ENCODE data around the gene MRPL55. TPM values are rescaled to one million over a fixed set of nuclear protein-coding genes. Genes with fewer than 3 reads are reported as not detected.

Gene MRPL55
- total and polyA plus RNA-seq, 2 of the 13 experiments (the other 11 are each of a cell fraction or from before 2014, with no cell fraction given) = 58.6 to 92.9 TPM

GRCh38 chr1:228109073-228109961, at the start of gene MRPL55 (continued):
- 0 out of 2 replicates have a peak, but pooled peaks have one; percentile 29 for TF ChIP-seq ZNF337 (CRISPR knock-in tag; IDR thresholded peaks at IDR 0.05; ENCODE audit: borderline replicate concordance, low read depth)
- TF ChIP-seq IKZF1 (IDR thresholded peaks at IDR 0.05) = no peak
- peak; percentile 99 for TF ChIP-seq SP4 (CRISPR knock-in tag; IDR thresholded peaks at IDR 0.05)
- TF ChIP-seq ZKSCAN5 (CRISPR knock-in tag; IDR thresholded peaks at IDR 0.05) = no peak
- TF ChIP-seq ATF4 (CRISPR knock-in tag; IDR thresholded peaks at IDR 0.05) = peak in 1 of 2 experiments; percentile 91; a peak in 2 of 4 replicates
- TF ChIP-seq CENPBD1 (CRISPR knock-in tag; IDR thresholded peaks at IDR 0.05; ENCODE audit: borderline replicate concordance, low read depth) = no peak
- no peak for TF ChIP-seq PAF1 (CRISPR knock-in tag; IDR thresholded peaks at IDR 0.05)
- TF ChIP-seq ZC3H4 (CRISPR knock-in tag; IDR thresholded peaks at IDR 0.05; ENCODE audit: borderline replicate concordance) = no peak
- TF ChIP-seq TGIF2 (CRISPR knock-in tag; IDR thresholded peaks at IDR 0.05) = peak; percentile 84
- TF ChIP-seq RERE (CRISPR knock-in tag; IDR thresholded peaks at IDR 0.05; ENCODE audit: low read depth) = no peak
- TF ChIP-seq ZNF431 (CRISPR knock-in tag; IDR thresholded peaks at IDR 0.05; ENCODE audit: borderline replicate concordance, low read depth) = peak; percentile 91; the same call in 1 of the 2 replicates
- TF ChIP-seq STAG1 (CRISPR knock-in tag; IDR thresholded peaks at IDR 0.05) = no peak
- peak; percentile 79; the same call in 1 of the 2 replicates for TF ChIP-seq ZNF691 (CRISPR knock-in tag; IDR thresholded peaks at IDR 0.05; ENCODE audit: borderline replicate concordance, low read depth)
- peak; percentile 46 for TF ChIP-seq ARID5B (CRISPR knock-in tag; IDR thresholded peaks at IDR 0.05)
- TF ChIP-seq ZNF101 (CRISPR knock-in tag; IDR thresholded peaks at IDR 0.05; ENCODE audit: borderline replicate concordance, low read depth) = no peak

Data from HepG2 (cell line).